Stomach (tissue), 9 donors: ENCODE results near the gene ABR. TPM values are rescaled to one million over a fixed set of nuclear protein-coding genes. Genes with fewer than 3 reads are reported as not detected.

Experiments used
- DNase-seq, 2 donors: peaks; one replicate each; pipeline versions ENCODE4 v3.0.0 to v3.0.0-alpha.2; 2013 to 2019
- H3K27ac ChIP-seq, 5 donors: fragments of 200-600 bp in 4 of 5; sonication (generic) in 4 of 5; one replicate each; pipeline ENCODE4 v1.5.1; 2013 to 2019; ENCODE audit warnings: mild to moderate bottlenecking in 1 of 5, moderate library complexity in 1 of 5
- H3K27me3 ChIP-seq, 3 donors: fragments of 200-600 bp; sonication (generic); one replicate each; pipeline ENCODE4 v1.5.1; 2017 to 2019; ENCODE audit warnings: mixed run types in 1 of 3
- H3K36me3 ChIP-seq, 4 donors: fragments of 200-600 bp; sonication (generic); 1 replicate in 3 of 4; 2 replicates in 1 of 4; pipeline ENCODE4 v1.5.1; 2016 to 2019
- H3K4me1 ChIP-seq, 4 donors: fragments of 200-600 bp; sonication (generic); one replicate each; pipeline ENCODE4 v1.5.1; 2016 to 2019
- H3K4me3 ChIP-seq, 4 donors: fragments of 200-600 bp; sonication (generic) in 3 of 4; one replicate each; pipeline ENCODE4 v1.5.1; 2016 to 2019; ENCODE audit warnings: mild to moderate bottlenecking in 1 of 4
- H3K9me3 ChIP-seq, 4 donors: fragments of 200-600 bp; sonication (generic); one replicate each; pipeline ENCODE4 v1.5.1; 2016 to 2019
- EP300 ChIP-seq: sonication (generic); formaldehyde crosslinking; IDR thresholded peaks from one replicate; pipeline ENCODE4 v1.6.1; 2017; ENCODE audit warnings: antibody characterized with exemption
- POLR2A ChIP-seq, 4 donors: fragments of 450-650 bp; IDR thresholded peaks; one replicate each; pipeline ENCODE4 v1.6.1; 2016; ENCODE audit warnings: antibody characterized with exemption in 4 of 4, control low read depth in 2 of 4, mild to moderate bottlenecking in 1 of 4, moderate library complexity in 1 of 4
- POLR2AphosphoS5 ChIP-seq, 3 donors: sonication (generic); formaldehyde crosslinking; IDR thresholded peaks; one replicate each; pipeline ENCODE4 v1.6.1; 2016; ENCODE audit warnings: antibody characterized with exemption in 3 of 3
- WGBS, 5 donors: extraction: QIAGEN DNeasy Blood & Tissue Kit in 3 of 5; methylation state at CpG; one replicate each; pipeline versions ENCODE4 v1.1.5 to v1.1.7; 2013 to 2018; 5-methylcytosine and 5-hydroxymethylcytosine counted together
- intact Hi-C: fragments of 100-400 bp; cut with DNase I; formaldehyde crosslinking; loops from one replicate; pipeline ENCODE4 v1.15.1; 2023; ENCODE audit warnings: low total_unique reads
- polyA plus RNA-seq, 3 donors: library from polyadenylated mRNA; stranded (reverse); fragments of 200-250 nt; gene quantifications; one replicate each; pipeline ENCODE4 v1.2.3, GENCODE V29; 2013
- total RNA-seq, 5 donors: library from RNA; depleted of rRNA; stranded (reverse); fragments of >200 nt; gene quantifications; one replicate each; pipeline versions ENCODE4 v1.1.0 to v1.2.3, GENCODE V29; 2014 to 2016
- TF ChIP-seq, protein P1 (sequence below), 7 experiments: fragments of 450-650 bp in 4 of 7; fragments of 200-600 bp in 3 of 7; sonication (generic) in 3 of 7; IDR thresholded peaks; one replicate each; pipeline ENCODE4 v1.5.1; 2016 to 2019; ENCODE audit warnings: antibody characterized with exemption in 7 of 7, control low read depth in 2 of 7, mild to moderate bottlenecking in 1 of 7
- donor health status: healthy with polysubstance abuse.
- donor health status: Bipolar disorder and iron deficiency.
- donor health status: healthy.

Gene ABR
- total and polyA plus RNA-seq, 8 donors = 28.3 to 1,523 (median 73.4) TPM

DNA sequence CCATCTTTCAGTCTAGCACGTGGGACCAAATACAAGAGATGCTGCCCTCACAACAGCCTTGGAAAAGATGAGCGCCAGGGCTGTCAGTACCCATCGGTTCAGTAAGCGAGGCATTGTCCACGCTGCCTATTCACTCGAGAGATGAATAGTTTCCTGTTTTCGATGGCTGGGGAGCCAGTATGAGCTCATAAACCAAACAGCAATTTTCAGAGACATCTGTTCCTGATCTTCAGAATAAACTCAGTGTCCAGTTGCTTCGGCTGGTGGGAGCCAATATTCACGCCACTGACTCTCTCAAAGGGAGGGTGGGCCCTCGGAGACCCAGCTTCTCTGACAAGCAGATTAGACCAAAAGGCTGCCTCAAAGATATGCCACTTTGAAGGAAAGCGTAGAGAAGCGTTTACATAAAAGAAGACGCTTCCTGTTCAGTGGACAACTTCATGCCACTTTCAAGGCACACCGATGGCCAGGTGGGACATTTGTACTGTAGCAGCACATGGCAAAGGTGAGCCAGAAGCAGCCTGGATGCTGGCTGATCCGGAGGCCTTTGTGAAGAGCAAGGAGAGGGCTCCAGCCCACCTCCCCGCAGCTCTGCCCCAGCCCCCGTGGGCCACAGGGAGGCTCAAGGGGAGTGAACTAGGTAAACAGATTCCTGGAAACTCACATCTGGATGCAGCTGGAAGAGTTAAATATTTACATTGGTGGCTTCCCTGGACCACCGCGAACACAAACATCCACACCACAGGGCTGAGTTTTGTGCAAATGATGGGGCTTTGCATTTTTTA, 176.8 kb downstream of the ABR start:
- Histone ChIP-seq H3K4me1 (peaks cover 67 to 96% (median 90%) of the 10 kb centered on the region in 4 donors), H3K4me3 (peak overlapping the region in 1 of 4 donors; percentile 6), H3K27ac (peak overlapping the region; percentile 42 to 91 (median 89)), H3K36me3 (peaks cover 43 to 85% (median 80%) of the 10 kb centered on the region in 4 donors), H3K27me3 (no peaks in the 10 kb centered on the region), H3K9me3 (no peaks in the 10 kb centered on the region)
- intact Hi-C loops = loop anchor here (10.0 kb wide), 1 partner anchor 52 kb away; no protein-coding TSS in a partner anchor
- whole genome bisulfite sequencing, 5 donors = 60 to 71% (median 66%) methylated on average over 17 to 19 of the region's 19 CpGs
- peak in 1 of 2 donors; percentile 78 for DNase-seq
- TF ChIP-seq, protein P1, sequence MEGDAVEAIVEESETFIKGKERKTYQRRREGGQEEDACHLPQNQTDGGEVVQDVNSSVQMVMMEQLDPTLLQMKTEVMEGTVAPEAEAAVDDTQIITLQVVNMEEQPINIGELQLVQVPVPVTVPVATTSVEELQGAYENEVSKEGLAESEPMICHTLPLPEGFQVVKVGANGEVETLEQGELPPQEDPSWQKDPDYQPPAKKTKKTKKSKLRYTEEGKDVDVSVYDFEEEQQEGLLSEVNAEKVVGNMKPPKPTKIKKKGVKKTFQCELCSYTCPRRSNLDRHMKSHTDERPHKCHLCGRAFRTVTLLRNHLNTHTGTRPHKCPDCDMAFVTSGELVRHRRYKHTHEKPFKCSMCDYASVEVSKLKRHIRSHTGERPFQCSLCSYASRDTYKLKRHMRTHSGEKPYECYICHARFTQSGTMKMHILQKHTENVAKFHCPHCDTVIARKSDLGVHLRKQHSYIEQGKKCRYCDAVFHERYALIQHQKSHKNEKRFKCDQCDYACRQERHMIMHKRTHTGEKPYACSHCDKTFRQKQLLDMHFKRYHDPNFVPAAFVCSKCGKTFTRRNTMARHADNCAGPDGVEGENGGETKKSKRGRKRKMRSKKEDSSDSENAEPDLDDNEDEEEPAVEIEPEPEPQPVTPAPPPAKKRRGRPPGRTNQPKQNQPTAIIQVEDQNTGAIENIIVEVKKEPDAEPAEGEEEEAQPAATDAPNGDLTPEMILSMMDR (IDR thresholded peaks at IDR 0.05) = no peak
- TF ChIP-seq EP300 (no peak), POLR2AphosphoS5 (IDR thresholded peaks at IDR 0.05) (no peak), POLR2A (IDR thresholded peaks at IDR 0.05) (no peak)

DNA sequence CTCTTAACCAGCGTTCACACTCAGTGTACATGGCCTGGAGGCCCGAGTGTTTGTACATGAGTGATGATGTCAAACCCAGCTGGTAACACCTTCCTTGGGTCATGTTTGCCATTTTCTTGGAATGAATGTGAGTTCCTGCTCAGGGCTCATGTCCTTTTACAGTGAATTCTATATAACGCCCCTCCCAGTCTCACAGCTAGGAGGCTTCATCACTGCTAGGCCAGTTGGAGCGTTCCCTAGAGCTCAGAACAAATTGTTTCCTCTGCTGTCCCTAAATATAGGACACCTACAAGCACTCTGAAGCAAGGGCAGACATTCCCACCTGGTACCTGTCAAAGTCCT, 177.4 kb downstream of the ABR start:
- no peaks in the 10 kb centered on the region for H3K27me3 ChIP-seq
- no peaks in the 10 kb centered on the region for H3K9me3 ChIP-seq
- H3K27ac ChIP-seq = peak overlapping the region; percentile 20 to 91 (median 89)
- no peak overlapping the region for H3K4me3 ChIP-seq
- H3K36me3 ChIP-seq = peaks cover 37 to 79% (median 74%) of the 10 kb centered on the region in 4 donors
- 40 to 60% (median 49%) methylated on average over 4 of the region's 4 CpGs for WGBS, 5 donors
- H3K4me1 ChIP-seq = peaks cover 73 to 96% (median 90%) of the 10 kb centered on the region in 4 donors
- intact Hi-C loops = loop anchor here (10.0 kb wide), 1 partner anchor 52 kb away; no protein-coding TSS in a partner anchor
- DNase-seq = no peak
- TF ChIP-seq POLR2A (IDR thresholded peaks at IDR 0.05) (no peak), POLR2AphosphoS5 (IDR thresholded peaks at IDR 0.05) (no peak), EP300 (no peak)
- TF ChIP-seq, protein P1 (IDR thresholded peaks at IDR 0.05) = no peak

DNA sequence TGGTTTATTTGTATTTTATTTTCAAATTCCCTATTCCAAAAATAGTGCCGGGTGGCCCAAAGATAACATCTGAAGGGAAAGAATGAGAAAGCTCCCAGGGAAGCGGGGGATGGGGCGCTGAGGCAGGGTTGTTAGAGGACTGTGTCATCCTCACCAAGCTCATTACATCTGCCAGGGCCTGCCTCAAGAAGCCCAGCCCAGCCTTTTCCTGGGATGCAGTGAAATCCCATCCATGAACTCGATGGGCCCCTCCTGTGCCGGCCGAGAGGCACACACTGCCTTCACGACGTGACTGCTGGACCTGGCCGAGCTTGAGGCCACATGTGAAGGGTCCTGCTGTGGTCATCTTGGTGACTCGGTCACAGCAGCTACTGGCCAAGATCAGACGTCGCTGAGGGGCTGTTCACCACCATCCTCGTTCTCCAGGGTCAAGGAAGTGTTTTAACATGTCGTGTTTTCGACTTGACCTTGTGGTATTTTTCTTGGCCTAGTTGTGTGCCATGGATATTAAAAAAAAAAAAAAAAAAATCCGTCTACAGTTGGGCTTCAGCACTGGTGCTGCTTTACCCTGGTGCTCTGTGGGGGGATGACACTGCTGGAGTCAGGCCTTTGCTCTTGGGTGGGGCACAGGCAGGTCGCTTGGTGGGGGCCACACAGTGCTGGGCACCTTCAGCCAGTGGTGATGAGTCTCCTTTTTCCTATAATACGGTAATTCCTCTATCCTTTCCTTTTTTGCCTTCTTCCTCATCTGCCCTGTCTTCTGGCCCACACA, 178.0 kb downstream of the ABR start:
- H3K27ac ChIP-seq = peak overlapping the region; percentile 20 to 91 (median 89)
- TF ChIP-seq, protein P1 (IDR thresholded peaks at IDR 0.05) = no peak
- TF ChIP-seq POLR2A (IDR thresholded peaks at IDR 0.05) = no peak
- TF ChIP-seq EP300 = no peak
- no peak for TF ChIP-seq POLR2AphosphoS5 (IDR thresholded peaks at IDR 0.05)
- peaks cover 37 to 74% (median 70%) of the 10 kb centered on the region in 4 donors for H3K36me3 ChIP-seq
- WGBS, 5 donors = 72 to 80% (median 74%) methylated on average over 17 to 18 of the region's 18 CpGs
- intact Hi-C loops = loop anchor here (10.0 kb wide), 1 partner anchor 53 kb away; no protein-coding TSS in a partner anchor
- H3K27me3 ChIP-seq = no peaks in the 10 kb centered on the region
- no peak overlapping the region for H3K4me3 ChIP-seq
- H3K9me3 ChIP-seq = no peaks in the 10 kb centered on the region
- peak in 1 of 2 donors; percentile 32 for DNase-seq
- H3K4me1 ChIP-seq = peaks cover 73 to 93% (median 88%) of the 10 kb centered on the region in 4 donors
